HCT116 (cell line): ENCODE results near the gene CCNYL1.

Experiments used
- EZH2phosphoT487 ChIP-seq: fragments of 200-600 bp; IDR thresholded peaks from 2 replicates; pipeline ENCODE4 v1.6.1; 2018; ENCODE audit warnings: antibody characterized with exemption, borderline replicate concordance
- POLR2AphosphoS5 ChIP-seq: IDR thresholded peaks from 2 replicates; pipeline ENCODE4 v1.6.1; 2011; ENCODE audit warnings: mild to moderate bottlenecking, low read depth, low read length, moderate library complexity
- RAD21 ChIP-seq: IDR thresholded peaks from 2 replicates; pipeline ENCODE4 v1.6.1; 2012; ENCODE audit warnings: low read depth, mild to moderate bottlenecking
- YY1 ChIP-seq: IDR thresholded peaks from 2 replicates; pipeline ENCODE4 v1.6.1; 2011; ENCODE audit warnings: low read length, low read depth, moderate library complexity, mild to moderate bottlenecking; ENCODE audit not compliant: insufficient replicate concordance; ENCODE audit errors: extremely low read depth
- TF ChIP-seq, protein P1 (sequence below), 3 experiments: fragments of 200-600 bp in 1 of 3; sonication (generic) in 1 of 3; IDR thresholded peaks in 2 of 3; conservative IDR thresholded peaks in 1 of 3; 2 replicates each; pipeline ENCODE4 v1.5.1; 2012 to 2017; ENCODE audit warnings: low read depth in 2 of 3, low read length in 2 of 3, antibody characterized with exemption in 1 of 3, borderline replicate concordance in 1 of 3, control low read depth in 1 of 3, mild to moderate bottlenecking in 1 of 3, mixed read lengths in 1 of 3, mixed run types in 1 of 3, moderate library complexity in 1 of 3; ENCODE audit not compliant: insufficient read depth in 1 of 3
- TF ChIP-seq, protein P2 (sequence below): IDR thresholded peaks from 2 replicates; pipeline ENCODE4 v1.6.1; 2012

- TF ChIP-seq RAD21, result no peak
- TF ChIP-seq, protein P1, sequence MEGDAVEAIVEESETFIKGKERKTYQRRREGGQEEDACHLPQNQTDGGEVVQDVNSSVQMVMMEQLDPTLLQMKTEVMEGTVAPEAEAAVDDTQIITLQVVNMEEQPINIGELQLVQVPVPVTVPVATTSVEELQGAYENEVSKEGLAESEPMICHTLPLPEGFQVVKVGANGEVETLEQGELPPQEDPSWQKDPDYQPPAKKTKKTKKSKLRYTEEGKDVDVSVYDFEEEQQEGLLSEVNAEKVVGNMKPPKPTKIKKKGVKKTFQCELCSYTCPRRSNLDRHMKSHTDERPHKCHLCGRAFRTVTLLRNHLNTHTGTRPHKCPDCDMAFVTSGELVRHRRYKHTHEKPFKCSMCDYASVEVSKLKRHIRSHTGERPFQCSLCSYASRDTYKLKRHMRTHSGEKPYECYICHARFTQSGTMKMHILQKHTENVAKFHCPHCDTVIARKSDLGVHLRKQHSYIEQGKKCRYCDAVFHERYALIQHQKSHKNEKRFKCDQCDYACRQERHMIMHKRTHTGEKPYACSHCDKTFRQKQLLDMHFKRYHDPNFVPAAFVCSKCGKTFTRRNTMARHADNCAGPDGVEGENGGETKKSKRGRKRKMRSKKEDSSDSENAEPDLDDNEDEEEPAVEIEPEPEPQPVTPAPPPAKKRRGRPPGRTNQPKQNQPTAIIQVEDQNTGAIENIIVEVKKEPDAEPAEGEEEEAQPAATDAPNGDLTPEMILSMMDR (IDR thresholded peaks at IDR 0.05 in 2 of 3, conservative IDR thresholded peaks at IDR 0.05 in 1 of 3; ENCODE audit: borderline replicate concordance in 1 of 3, insufficient read depth in 1 of 3, low read depth in 2 of 3, low read length in 2 of 3), result no peak
- no peak for TF ChIP-seq YY1
- TF ChIP-seq, protein P2, sequence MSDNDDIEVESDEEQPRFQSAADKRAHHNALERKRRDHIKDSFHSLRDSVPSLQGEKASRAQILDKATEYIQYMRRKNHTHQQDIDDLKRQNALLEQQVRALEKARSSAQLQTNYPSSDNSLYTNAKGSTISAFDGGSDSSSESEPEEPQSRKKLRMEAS, result no peak
- no peak for TF ChIP-seq EZH2phosphoT487
- no peak for TF ChIP-seq POLR2AphosphoS5
Observed at GRCh38 chr2:207754498-207755383, 43.3 kb downstream of the CCNYL1 start.
